ENCODE data around the gene APPL1. TPM values are rescaled to one million over a fixed set of nuclear protein-coding genes. Genes with fewer than 3 reads are reported as not detected.
"Not testable (repeated sequence)": the region's sequence is repeated elsewhere in the genome, so short reads cannot be mapped to it uniquely, and the experiment has no call there.

The APPL1 gene
- total and polyA plus RNA-seq, 9 of the 15 experiments (the other 6 are each of a cell fraction or from before 2014, with no cell fraction given): 2.8 to 12.3 (median 7.1) TPM

GRCh38 chr3:57298041-57298440 is 70.5 kb downstream of the APPL1 start (continued):
- TF ChIP-seq ATF6 (CRISPR knock-in tag; IDR thresholded peaks at IDR 0.05) (no peak), USF1 (CRISPR knock-in tag; IDR thresholded peaks at IDR 0.05) (0 out of 2 replicates have a peak, but pooled peaks have one; percentile 35), USF2 (CRISPR knock-in tag; IDR thresholded peaks at IDR 0.05) (peak; percentile 15; the same call in 1 of the 2 replicates), GABPB1 (CRISPR knock-in tag; IDR thresholded peaks at IDR 0.05) (no peak), HDAC6 (IDR thresholded peaks at IDR 0.05; ENCODE audit: low read depth, low read length) (no peak), ARNT (IDR thresholded peaks at IDR 0.05) (no peak), FOSL1 (tag; conservative IDR thresholded peaks at IDR 0.05) (peak; percentile 60), ZNF24 (IDR thresholded peaks at IDR 0.05) (no peak), ATF3 (IDR thresholded peaks at IDR 0.05) (peak; percentile 33; the same call in 1 of the 2 replicates), ATF3 (CRISPR knock-in tag; conservative IDR thresholded peaks at IDR 0.05) (no peak)

GRCh38 chr3:57303520-57303919 is 76.0 kb downstream of the APPL1 start:
- BruUV-seq (replicated peaks); DNase-seq (ENCODE audit: extremely low read depth in 1 of 4, low spot score in 3 of 4); H3K4me2 ChIP-seq (ENCODE audit: insufficient read depth, low read length); H3K36me3 ChIP-seq (ENCODE audit: control insufficient read depth, insufficient read depth, low read length); H3K4me3 ChIP-seq; FAIRE-seq; H3K27me3 ChIP-seq (ENCODE audit: control insufficient read depth in 2 of 2, insufficient read depth in 2 of 2, low read length in 2 of 2); H3K9ac ChIP-seq (ENCODE audit: insufficient read depth in 1 of 2, low read depth in 2 of 2, low read length in 2 of 2); ATAC-seq; H4K20me1 ChIP-seq (replicated peaks; ENCODE audit: control insufficient read depth, insufficient read depth, low read length); H3K79me2 ChIP-seq (ENCODE audit: control insufficient read depth, insufficient read depth, low read length); H3K9me3 ChIP-seq (replicated peaks; ENCODE audit: control insufficient read depth, insufficient read depth, low read depth, low read length); H3K9me1 ChIP-seq (ENCODE audit: control insufficient read depth, insufficient read depth, low read length); CTCF ChIA-PET (ENCODE audit: low intra/inter-chr PET ratio); intact Hi-C loops (cut with micrococcal nuclease); H2AFZ ChIP-seq (ENCODE audit: low read depth, low read length); in situ Hi-C loops (cut with MboI); H3K4me1 ChIP-seq (replicated peaks in 1 of 2; ENCODE audit: control insufficient read depth in 2 of 2, insufficient read depth in 2 of 2, low read length in 2 of 2); H3K27ac ChIP-seq (ENCODE audit: extremely low read depth, low read depth, low read length): not testable (repeated sequence)
- 7% methylated on average over 5 of the region's 7 CpGs for WGBS (ENCODE audit: insufficient coverage, low coverage, missing lambda C conversion rate)
- POLR2A ChIA-PET: interaction anchor here (0.6 kb wide), 1 partner anchor 568 kb away, joined by 3 read pairs; no protein-coding TSS in a partner anchor

Measured in K562 (cell line).